Activated naive CD8-positive, alpha-beta T cell treated with anti-CD3 and anti-CD28 coated beads, Interleukin-2, amount 50 U/mL, for 24 hours (primary cell): ENCODE measurements around the gene NTRK1.

ENCODE experiments used
- ATAC-seq: fragments of 150-1000 bp; cut with Tn5 transposase; one replicate; pipeline ENCODE4 v1.10.0; 2021
- DNase-seq: peaks from one replicate; pipeline ENCODE4 v3.0.0; 2021
- H3K27ac Mint-ChIP-seq: one replicate; pipeline ENCODE4 v1.8.0; 2021; ENCODE audit warnings: mild to moderate bottlenecking, mixed read lengths
- H3K27me3 Mint-ChIP-seq: one replicate; pipeline ENCODE4 v1.8.0; 2021; ENCODE audit warnings: mixed read lengths
- H3K36me3 Mint-ChIP-seq: one replicate; pipeline ENCODE4 v1.8.0; 2021; ENCODE audit warnings: low read depth, mixed read lengths
- H3K4me1 Mint-ChIP-seq: one replicate; pipeline ENCODE4 v1.8.0; 2021; ENCODE audit warnings: mixed read lengths
- H3K4me3 Mint-ChIP-seq: one replicate; pipeline ENCODE4 v1.8.0; 2021; ENCODE audit warnings: mild to moderate bottlenecking, moderate library complexity, mixed read lengths
- H3K9me3 Mint-ChIP-seq: one replicate; pipeline ENCODE4 v1.8.0; 2021; ENCODE audit warnings: mixed read lengths

Gene NTRK1

GRCh38 chr1:156845055-156845952, 15.4 kb upstream of the NTRK1 start:
- Mint-ChIP-seq H3K9me3 (no peaks in the 10 kb centered on the region), H3K4me3 (peak overlapping the region; percentile 38), H3K4me1 (peaks cover 26% of the 10 kb centered on the region), H3K27me3 (peaks cover 56% of the 10 kb centered on the region), H3K27ac (no peak overlapping the region), H3K36me3 (no peaks in the 10 kb centered on the region)
- DNase-seq = peak; percentile 44
- peak; percentile 16 for ATAC-seq

- ATAC-seq = no peak
Observed at GRCh38 chr1:156845953-156846545, 14.6 kb upstream of the NTRK1 start.

GRCh38 chr1:156846643-156847042, 14.0 kb upstream of the NTRK1 start:
- Mint-ChIP-seq H3K27ac (no peak overlapping the region), H3K4me1 (peaks cover 26% of the 10 kb centered on the region), H3K36me3 (no peaks in the 10 kb centered on the region), H3K27me3 (peaks cover 56% of the 10 kb centered on the region), H3K9me3 (no peaks in the 10 kb centered on the region), H3K4me3 (no peak overlapping the region)
- ATAC-seq = no peak
- DNase-seq = no peak

More at GRCh38 chr1:156845953-156846545, 14.6 kb upstream of the NTRK1 start:
- DNase-seq = no peak
- Mint-ChIP-seq H3K9me3 (no peaks in the 10 kb centered on the region), H3K27me3 (peaks cover 56% of the 10 kb centered on the region), H3K27ac (no peak overlapping the region), H3K36me3 (no peaks in the 10 kb centered on the region), H3K4me1 (peaks cover 26% of the 10 kb centered on the region), H3K4me3 (peak overlapping the region; percentile 1)

- no peak for ATAC-seq
- Mint-ChIP-seq H3K27ac (no peak overlapping the region), H3K4me1 (peaks cover 26% of the 10 kb centered on the region), H3K27me3 (peaks cover 46% of the 10 kb centered on the region), H3K36me3 (no peaks in the 10 kb centered on the region), H3K4me3 (peak overlapping the region; percentile 21), H3K9me3 (no peaks in the 10 kb centered on the region)
- no peak for DNase-seq
Observed at GRCh38 chr1:156847591-156848460, 12.8 kb upstream of the NTRK1 start.

GRCh38 chr1:156848461-156849150, 12.1 kb upstream of the NTRK1 start:
- DNase-seq = peak; percentile 75
- H3K9me3 Mint-ChIP-seq = no peaks in the 10 kb centered on the region
- H3K36me3 Mint-ChIP-seq = no peaks in the 10 kb centered on the region
- peak overlapping the region; percentile 21 for H3K4me3 Mint-ChIP-seq
- H3K4me1 Mint-ChIP-seq = peaks cover 26% of the 10 kb centered on the region
- peak; percentile 73 for ATAC-seq
- no peak overlapping the region for H3K27ac Mint-ChIP-seq
- peaks cover 39% of the 10 kb centered on the region for H3K27me3 Mint-ChIP-seq

GRCh38 chr1:156849151-156849496, 11.5 kb upstream of the NTRK1 start:
- DNase-seq (no peak), ATAC-seq (no peak)
- Mint-ChIP-seq H3K4me3 (peak overlapping the region; percentile 14), H3K27me3 (peaks cover 34% of the 10 kb centered on the region), H3K4me1 (peaks cover 26% of the 10 kb centered on the region), H3K9me3 (no peaks in the 10 kb centered on the region), H3K27ac (no peak overlapping the region), H3K36me3 (no peaks in the 10 kb centered on the region)

GRCh38 chr1:156851779-156852417, 8.8 kb upstream of the NTRK1 start:
- no peaks in the 10 kb centered on the region for H3K36me3 Mint-ChIP-seq

GRCh38 chr1:156852418-156852874, 8.2 kb upstream of the NTRK1 start:
- no peaks in the 10 kb centered on the region for H3K9me3 Mint-ChIP-seq
- no peak overlapping the region for H3K27ac Mint-ChIP-seq
- H3K27me3 Mint-ChIP-seq = peaks cover 18% of the 10 kb centered on the region
- H3K4me1 Mint-ChIP-seq = peaks cover 15% of the 10 kb centered on the region
- DNase-seq = no peak
- no peak overlapping the region for H3K4me3 Mint-ChIP-seq
- no peaks in the 10 kb centered on the region for H3K36me3 Mint-ChIP-seq
- no peak for ATAC-seq

More at GRCh38 chr1:156851779-156852417, 8.8 kb upstream of the NTRK1 start:
- Mint-ChIP-seq H3K4me3 (no peak overlapping the region), H3K27me3 (peaks cover 22% of the 10 kb centered on the region), H3K27ac (no peak overlapping the region), H3K9me3 (no peaks in the 10 kb centered on the region), H3K4me1 (peaks cover 15% of the 10 kb centered on the region)
- no peak for DNase-seq
- no peak for ATAC-seq

GRCh38 chr1:156853761-156854160, 6.9 kb upstream of the NTRK1 start:
- no peak for DNase-seq

GRCh38 chr1:156854634-156855033, 6.0 kb upstream of the NTRK1 start:
- Mint-ChIP-seq H3K4me3 (no peak overlapping the region), H3K27me3 (peaks cover 25% of the 10 kb centered on the region), H3K27ac (no peak overlapping the region), H3K36me3 (no peaks in the 10 kb centered on the region), H3K9me3 (no peaks in the 10 kb centered on the region), H3K4me1 (peaks cover 10% of the 10 kb centered on the region)
- DNase-seq = no peak
- no peak for ATAC-seq

More at GRCh38 chr1:156853761-156854160, 6.9 kb upstream of the NTRK1 start:
- Mint-ChIP-seq H3K4me1 (peaks cover 12% of the 10 kb centered on the region), H3K9me3 (no peaks in the 10 kb centered on the region), H3K4me3 (no peak overlapping the region), H3K36me3 (no peaks in the 10 kb centered on the region), H3K27me3 (peaks cover 23% of the 10 kb centered on the region), H3K27ac (no peak overlapping the region)
- no peak for ATAC-seq

GRCh38 chr1:156856282-156856785, 4.3 kb upstream of the NTRK1 start:
- Mint-ChIP-seq H3K4me1 (peaks cover 19% of the 10 kb centered on the region), H3K9me3 (no peaks in the 10 kb centered on the region), H3K36me3 (no peaks in the 10 kb centered on the region), H3K27ac (no peak overlapping the region), H3K27me3 (peaks cover 35% of the 10 kb centered on the region), H3K4me3 (no peak overlapping the region)
- ATAC-seq (no peak), DNase-seq (no peak)

GRCh38 chr1:156857532-156857931, 3.1 kb upstream of the NTRK1 start:
- H3K36me3 Mint-ChIP-seq = no peaks in the 10 kb centered on the region
- no peaks in the 10 kb centered on the region for H3K9me3 Mint-ChIP-seq
- H3K27me3 Mint-ChIP-seq = peaks cover 44% of the 10 kb centered on the region
- no peak for DNase-seq
- H3K27ac Mint-ChIP-seq = no peak overlapping the region
- no peak overlapping the region for H3K4me3 Mint-ChIP-seq
- H3K4me1 Mint-ChIP-seq = peaks cover 28% of the 10 kb centered on the region
- no peak for ATAC-seq

GRCh38 chr1:156858555-156858956, 2.1 kb upstream of the NTRK1 start:
- H3K9me3 Mint-ChIP-seq = no peaks in the 10 kb centered on the region
- peaks cover 38% of the 10 kb centered on the region for H3K4me1 Mint-ChIP-seq
- H3K27me3 Mint-ChIP-seq = peaks cover 50% of the 10 kb centered on the region
- ATAC-seq = no peak
- H3K36me3 Mint-ChIP-seq = no peaks in the 10 kb centered on the region
- peak overlapping the region; percentile 55 for H3K4me3 Mint-ChIP-seq
- no peak overlapping the region for H3K27ac Mint-ChIP-seq
- no peak for DNase-seq
